Nucleus accumbens (tissue), 56 donors: ENCODE results near the gene GYS1.
"Not testable (repeated sequence)": the region's sequence is repeated elsewhere in the genome, so short reads cannot be mapped to it uniquely, and the experiment has no call there.

Experiments used
- DNase-seq, 56 donors: peaks; one replicate each; lab custom pipeline; 2025; lab: John Stamatoyannopoulos, UW

Gene GYS1

GRCh38 chr19:48993175-48994034 lies at the start of gene GYS1, which contains the start of gene RUVBL2:
TSS of gene GYS1 (minus strand) at chr19:48993309. CDS start at chr19:48993112, 197 bp downstream.
TSS of gene RUVBL2 (plus strand) at chr19:48993887. CDS start at chr19:48993912, 25 bp downstream.
- peak; percentile 81 to 100 (median 99) for DNase-seq

- not testable (repeated sequence) for DNase-seq
Measured at GRCh38 chr19:49042666-49043065, 49.6 kb upstream of the GYS1 start.

GRCh38 chr19:49042177-49042576 lies 49.1 kb upstream of the GYS1 start:
- no peak for DNase-seq

DNA sequence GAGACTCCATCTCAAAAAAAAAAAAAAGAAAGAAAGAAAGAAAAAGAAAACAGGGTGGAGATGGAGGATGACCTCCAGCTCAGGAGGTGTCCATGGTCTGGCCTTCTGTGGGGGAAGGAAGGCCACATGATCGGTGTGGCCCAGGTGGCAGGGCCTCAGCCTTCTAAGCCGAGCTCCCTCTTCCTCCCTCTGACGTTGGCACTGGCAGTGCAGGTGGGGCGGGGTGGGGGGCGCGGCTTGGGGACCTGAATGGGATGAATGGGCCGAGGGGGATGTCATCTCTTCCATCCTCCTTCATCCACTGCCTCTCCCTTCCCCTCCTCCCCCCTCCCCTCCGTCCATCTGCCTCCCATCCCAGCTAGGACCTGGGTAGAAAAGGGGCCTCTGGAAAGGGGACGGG lies 46.6 kb upstream of the GYS1 start:
- not testable (repeated sequence) for DNase-seq

DNA sequence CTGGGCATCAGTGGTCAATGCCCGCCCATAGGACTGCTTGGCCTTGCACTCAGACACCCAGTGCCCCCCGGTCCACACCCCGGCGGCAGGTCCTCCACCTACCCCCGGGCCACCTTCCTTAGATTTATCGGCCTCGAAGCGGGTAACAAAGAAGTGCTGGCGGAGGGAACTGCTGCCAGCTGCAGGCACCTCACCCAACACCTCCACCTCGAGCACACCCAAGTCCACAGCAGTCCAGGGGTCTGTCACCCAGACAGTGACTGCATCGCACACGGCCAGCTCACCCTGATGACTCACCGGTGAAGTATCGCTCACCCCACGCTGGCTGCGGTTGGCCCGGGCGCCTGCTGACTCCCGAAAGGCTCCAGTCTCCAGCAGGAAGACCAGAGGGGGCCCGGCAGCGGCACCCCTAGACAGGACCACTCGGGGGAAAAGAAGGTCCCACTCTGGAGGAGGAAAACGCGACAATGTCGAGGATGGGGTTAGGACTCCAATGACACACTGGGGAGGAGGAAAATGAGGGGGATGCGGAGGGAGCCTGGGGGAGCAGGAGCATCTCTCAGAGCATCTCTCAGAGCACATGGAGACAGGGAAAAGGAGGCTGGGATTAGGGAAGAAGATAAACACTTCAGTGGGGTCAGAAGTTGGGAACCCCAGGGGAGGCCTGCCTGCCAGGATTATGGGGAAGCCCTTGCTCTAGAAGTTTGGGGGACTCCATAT lies 45.6 kb upstream of the GYS1 start:
- DNase-seq, result not testable (repeated sequence)

DNA sequence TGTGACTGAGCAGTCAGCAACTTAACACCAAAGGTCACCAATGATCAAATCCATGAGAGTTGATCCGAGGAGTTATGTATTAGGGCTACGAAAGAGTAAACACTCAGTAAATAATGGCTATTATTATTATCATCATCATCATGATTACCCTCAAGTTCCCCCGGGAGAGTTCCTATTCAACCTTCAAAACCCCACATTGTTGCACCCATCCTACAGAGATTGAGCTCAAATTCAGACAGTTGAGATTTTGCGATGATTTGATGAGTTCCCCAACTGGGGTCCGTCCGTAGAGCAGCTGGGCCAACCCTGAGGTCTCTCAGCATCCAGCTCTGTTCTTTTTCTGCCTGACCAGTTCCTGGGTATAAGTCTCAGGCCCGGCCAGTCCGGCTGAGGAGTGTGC lies 45.0 kb upstream of the GYS1 start:
- not testable (repeated sequence) for DNase-seq

DNA sequence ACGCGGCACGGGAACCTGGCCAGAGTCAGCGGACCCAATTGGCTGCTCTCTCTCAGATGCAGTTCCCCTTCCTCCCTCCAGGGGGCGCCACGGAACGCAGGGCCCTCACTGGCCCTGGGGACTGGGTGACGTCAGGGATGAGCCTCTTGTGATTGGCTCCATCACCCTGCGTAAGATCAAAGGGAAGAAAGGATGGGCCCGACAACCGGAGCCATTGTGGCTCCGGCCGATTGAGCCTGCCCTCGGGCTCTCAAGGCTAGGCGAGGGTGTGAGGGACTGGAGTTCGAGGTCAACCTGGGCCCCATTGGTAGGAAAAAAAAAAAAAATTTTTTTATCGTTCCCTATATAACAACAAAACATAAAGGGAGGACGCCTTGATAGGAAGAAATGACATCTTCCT lies 43.7 kb upstream of the GYS1 start, which contains the start of gene CGB1:
Gene CGB1, minus strand, starts transcription at position 81 of the 400 bp plus-strand sequence. CDS start 184 bp downstream, outside the sequence.
- not testable (repeated sequence) for DNase-seq

DNA sequence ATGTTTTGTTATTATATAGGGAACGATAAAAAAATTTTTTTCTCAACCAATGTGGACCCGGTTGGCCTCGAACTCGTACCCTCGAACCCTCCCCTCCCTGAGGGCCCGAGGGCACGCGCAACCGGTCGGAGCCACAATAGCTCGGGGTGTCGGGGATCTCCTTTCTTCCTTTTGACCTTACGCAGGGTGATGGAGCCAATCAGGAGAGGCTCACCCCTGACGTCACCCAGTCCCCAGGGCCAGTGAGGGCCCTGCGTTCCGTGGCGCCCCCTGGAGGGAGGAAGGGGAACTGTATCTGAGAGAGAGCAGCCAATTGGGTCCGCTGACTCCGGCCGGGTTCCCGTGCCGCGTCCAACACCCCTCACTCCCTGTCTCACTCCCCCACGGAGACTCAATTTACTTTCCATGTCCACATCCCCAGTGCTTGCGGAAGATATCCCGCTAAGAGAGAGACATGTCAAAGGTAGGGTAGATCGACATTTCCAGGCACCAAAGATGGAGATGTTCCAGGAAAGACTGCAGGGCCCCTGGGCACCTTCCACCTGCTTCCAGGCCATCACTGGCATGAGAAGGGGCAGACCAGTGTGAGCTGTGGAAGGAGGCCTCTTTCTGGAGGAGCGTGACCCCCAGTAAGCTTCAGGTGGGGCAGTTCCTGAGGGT lies 38.7 kb upstream of the GYS1 start, which contains the start of gene CGB2:
Gene CGB2, plus strand, starts transcription at position 249 of the 660 bp plus-strand sequence. Its CDS starts 206 bp downstream, at position 455.
- not testable (repeated sequence) for DNase-seq

- DNase-seq, result not testable (repeated sequence)
Measured at GRCh38 chr19:49030323-49030722, 37.2 kb upstream of the GYS1 start.

DNA sequence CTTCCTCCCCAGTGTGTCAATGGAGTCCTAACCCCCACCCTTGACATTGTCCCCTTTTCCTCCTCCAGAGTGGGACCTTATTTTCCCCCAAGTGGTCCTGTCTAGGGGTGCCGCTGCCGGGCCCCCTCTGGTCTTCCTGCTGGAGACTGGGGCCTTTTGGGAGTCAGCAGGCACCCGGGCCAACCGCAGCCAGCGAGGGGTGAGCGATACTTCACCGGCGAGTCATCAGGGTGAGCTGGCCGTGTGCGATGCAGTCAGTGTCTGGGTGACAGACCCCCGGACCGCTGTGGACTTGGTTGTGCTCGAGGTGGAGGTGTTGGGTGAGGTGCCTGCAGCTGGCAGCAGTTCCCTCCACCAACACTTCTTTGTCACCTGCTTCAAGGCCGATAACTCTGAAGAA lies 36.6 kb upstream of the GYS1 start:
- not testable (repeated sequence) for DNase-seq

- DNase-seq, result not testable (repeated sequence)
Measured at GRCh38 chr19:49028686-49029085, 35.6 kb upstream of the GYS1 start.

DNA sequence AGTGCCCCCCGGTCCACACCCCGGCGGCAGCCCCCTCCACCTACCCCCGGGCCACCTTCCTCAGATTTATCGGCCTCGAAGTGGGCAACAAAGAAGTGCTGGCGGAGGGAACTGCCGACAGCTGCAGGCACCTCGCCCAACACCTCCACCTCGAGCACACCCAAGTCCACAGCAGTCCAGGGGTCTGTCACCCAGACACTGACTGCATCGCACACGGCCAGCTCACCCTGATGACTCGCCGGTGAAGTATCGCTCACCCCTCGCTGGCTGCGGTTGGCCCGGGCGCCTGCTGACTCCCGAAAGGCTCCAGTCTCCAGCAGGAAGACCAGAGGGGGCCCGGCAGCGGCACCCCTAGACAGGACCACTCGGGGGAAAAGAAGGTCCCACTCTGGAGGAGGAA lies 32.5 kb upstream of the GYS1 start:
- DNase-seq, result not testable (repeated sequence)

GRCh38 chr19:49025088-49025487 lies 32.0 kb upstream of the GYS1 start:
- not testable (repeated sequence) for DNase-seq

DNA sequence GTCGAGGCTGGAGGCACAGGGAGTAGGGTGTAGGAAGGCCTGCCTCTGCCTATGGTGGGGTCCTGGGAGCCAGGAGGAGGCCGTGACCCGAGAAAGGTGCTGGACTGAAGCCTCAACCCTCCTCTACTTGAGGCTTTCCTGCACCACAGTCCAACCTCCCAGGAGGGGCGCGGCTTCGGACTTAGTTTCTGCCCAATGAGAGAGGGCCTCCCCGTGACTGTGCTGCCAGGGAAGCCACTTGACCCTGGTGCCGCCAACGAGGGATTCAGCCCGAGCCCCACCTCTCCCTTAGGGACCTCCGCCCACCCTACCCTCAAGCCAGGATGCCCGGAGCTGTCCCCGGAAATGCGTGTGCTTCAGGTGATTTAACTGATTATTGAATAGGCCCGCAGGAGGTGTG lies 31.1 kb upstream of the GYS1 start, which contains the start of gene CGB3:
Gene CGB3, minus strand, starts transcription at position 101 of the 400 bp plus-strand sequence. CDS start 362 bp downstream, outside the sequence.
- not testable (repeated sequence) for DNase-seq

DNA sequence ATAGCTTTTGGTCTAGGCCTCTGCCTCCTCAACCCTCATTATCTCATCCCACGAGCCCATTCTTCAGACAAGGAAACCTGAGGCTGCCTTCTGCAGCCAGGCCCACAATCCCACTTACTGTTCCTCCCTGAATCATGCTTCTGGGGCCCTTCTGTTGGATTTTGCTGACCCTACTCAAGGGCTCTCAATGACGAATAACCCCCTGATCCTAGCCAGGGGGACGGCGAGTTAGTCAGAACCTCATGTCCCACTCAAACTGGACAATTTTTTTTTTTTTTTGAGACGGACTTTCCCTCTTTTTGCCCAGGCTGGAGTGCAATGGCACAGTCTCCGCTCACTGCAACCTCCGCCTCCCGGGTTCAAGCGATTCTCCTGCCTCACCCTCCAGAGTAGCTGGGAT lies 29.0 kb upstream of the GYS1 start:
- DNase-seq, result no peak

DNA sequence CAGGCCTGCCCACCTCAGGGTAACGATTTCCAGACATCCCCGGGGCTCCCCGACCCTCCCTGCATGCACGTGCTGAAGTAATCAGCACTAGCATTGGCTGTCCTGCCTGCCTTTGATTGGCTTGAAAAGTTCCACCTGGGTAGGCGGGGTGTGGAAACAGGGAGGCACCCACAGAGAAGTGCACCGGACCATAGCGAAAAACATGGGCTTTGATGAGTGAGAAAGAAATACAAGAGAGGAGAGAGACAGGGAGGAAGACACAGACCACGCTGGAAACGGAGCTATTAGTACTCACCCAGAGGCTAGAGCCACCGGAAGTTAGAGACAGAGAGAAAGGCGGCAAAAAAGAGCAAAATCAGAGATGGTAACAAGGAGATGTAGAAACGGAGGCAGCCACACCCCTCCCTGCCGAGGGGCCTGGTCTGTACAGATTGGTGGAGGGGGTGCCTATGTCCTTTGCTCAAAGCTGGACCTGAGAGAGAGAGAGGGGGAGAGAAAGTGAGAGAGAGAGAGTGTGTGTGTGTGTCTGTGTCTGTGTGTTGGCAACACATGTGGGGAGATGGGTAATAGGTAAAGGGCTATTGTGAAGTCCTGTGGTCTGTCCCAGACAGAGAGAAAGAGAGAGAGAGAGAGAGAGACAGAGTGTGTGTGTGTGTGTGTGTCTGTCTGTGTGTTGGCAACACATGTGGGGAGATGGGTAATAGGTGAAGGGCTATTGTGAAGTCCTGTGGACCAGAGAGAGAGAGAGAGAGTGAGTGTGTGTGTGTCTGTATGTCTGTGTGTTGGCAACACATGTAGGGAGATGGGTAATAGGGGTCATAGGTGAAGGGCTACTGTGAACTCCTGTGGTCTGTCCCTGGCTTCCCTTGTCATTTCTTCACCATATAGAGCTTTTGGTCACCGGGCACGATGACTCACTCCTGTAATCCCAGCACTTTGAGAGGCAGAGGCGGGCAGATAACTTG lies 28.1 kb upstream of the GYS1 start:
- DNase-seq, result no peak

- no peak for DNase-seq
Measured at GRCh38 chr19:49020342-49020741, 27.2 kb upstream of the GYS1 start.

DNA sequence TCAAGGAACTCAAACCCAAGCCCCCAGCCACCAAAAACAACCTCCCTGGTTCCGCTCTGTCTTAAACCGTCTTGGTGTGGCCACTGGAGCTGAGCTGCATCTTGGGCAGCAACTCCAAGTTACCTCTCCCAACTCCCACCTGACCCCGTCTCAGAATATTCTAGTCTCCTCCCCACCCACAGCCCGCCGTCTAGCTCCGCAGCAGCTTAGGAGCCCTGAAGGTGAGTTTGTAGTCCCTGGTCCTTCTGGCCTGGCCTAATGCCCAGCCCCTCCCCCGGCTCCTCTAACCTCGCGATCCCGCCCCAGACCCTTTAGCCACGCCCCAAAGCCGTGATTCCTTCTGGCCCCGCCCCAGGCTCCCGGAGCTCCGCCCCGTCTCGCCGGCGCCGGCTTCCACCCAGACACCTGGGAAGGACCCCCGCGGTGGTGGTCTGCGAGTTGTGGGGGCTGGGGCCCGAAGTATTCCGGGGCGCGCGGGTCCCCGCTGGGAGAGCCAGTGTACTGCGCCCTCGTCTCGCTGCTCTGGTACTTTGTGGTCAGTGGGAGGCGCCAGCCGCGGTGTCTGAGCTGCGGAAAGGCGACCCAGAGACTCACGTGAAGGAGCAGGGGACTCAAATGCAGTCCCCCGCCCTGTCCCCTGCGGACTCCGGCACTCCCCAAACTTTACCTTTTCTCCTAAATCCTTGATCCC lies 26.3 kb upstream of the GYS1 start:
- peak in 4 of 56 donors; percentile 2 to 32 (median 18) for DNase-seq
